ENCODE measurements around the gene SLX9.
"Not testable (repeated sequence)": the region's sequence is repeated elsewhere in the genome, so short reads cannot be mapped to it uniquely, and the experiment has no call there.

Gene SLX9

DNA sequence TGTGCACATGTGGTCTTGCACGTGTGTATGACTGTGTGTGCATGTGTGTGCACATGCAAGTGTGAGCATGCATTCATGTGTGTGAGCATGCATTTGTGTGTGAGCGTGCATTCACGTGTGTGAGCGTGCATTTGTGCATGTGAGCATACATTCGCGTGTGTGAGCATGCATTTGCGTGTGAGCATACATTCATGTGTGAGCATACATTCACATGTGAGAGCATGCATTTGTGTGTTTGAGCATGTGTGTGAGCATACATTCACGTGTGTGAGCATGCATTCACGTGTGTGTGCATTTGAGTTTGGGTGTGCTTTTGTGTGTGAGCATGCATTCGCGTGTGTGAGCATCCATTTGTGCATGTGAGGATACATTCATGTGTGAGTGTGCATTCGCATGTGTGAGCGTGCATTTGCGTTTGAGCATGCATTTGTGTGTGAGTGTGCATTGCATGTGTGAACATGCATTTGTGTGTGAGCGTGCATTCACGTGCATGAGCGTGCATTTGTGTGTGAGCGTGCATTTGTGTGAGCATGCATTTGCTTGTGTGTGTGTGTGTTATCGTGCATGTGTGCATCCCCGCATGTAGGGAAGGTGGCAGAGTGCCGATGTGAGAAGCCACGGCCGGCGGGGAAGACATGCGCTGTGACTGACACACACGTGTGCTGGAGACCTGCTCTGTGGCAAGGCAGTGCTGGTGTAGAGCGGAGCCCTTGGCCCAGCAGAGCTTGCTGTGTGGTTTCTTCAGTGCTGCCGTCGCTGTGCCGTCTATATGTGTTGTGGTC is 37.4 kb upstream of the SLX9 start:
- DNase-seq: no peak

DNA sequence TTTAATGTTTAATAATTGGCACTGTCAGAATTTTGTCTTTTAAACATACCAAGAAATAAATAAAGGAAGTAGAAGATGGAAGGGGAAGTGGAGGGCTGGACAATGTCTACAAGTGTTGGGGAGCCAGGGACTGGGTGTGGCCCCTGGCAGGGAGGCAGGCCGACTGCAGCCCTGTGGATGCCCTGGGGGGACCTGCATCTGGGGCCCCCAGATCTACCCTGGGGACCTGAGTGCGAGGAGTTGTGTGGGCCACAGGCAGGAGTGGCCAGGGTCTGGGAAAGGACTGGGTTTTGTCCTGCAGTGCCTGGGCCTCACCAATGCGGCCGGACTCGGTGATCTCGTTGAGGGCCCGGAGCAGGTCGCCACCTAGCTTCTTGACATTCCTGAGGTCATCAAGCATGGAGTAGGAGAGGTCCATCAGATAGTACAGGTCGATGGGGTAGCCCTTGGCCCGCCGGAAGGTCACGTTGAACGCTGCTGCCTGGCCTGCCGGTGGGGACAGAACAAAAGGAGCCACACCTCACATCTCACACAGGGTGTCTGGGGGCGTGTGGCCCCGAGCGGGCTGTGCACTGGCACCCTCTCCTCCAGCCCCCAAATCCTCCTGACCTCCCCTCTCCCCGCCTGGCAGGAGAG is 36.7 kb upstream of the SLX9 start:
- DNase-seq: no peak

DNA sequence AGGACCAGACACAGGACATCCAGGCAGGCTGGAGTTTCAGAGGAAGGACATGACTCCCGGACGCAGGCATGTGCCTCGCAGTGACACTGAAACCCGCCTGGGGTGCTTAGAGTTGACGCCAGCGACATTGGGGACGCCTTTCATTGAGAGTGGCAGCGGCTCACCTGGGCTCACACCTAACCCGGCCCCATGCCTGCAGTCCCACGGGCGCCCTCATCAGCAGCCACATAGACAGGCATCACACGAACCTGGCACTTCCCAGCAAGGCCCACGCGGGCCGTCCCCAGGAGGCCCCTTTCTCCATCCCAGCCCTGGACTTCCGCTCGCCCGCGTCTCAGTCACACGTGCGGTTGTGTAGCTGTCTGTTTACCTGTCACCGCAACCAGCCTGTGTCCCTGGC is 36.1 kb upstream of the SLX9 start:
- no peak for DNase-seq

DNA sequence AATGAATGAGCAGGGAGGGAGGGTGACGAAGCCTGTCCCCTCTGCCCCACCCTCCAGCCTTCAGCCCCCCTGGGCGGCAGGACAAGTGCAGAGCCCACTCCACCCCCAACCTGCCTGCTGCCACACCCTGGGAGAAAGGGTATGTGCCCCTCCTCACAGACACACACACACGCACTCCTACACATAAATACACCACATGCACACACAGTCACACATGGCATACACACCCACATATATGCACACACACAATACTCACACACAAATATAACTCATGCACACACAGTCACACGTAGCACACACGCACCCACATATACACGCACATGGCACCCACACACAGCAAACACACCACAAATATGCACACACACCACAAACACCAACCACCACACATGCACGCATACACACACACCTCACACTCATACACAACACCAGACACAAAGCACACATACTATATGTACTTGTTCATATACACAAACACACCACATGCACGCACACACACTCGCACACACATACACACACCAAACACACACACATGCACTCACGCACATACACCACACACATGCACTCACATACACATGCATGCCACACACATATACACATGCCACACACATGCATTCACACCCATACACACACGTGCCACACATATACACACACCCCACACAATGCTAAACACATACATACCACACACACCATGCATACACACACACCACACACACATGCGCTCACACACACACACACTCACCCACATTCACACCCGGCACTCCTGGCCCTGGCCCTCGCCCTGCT is 35.5 kb upstream of the SLX9 start:
- no peak for DNase-seq

- no peak for DNase-seq
Measured at GRCh38 chr21:44905016-44905727, 34.7 kb upstream of the SLX9 start.

DNA sequence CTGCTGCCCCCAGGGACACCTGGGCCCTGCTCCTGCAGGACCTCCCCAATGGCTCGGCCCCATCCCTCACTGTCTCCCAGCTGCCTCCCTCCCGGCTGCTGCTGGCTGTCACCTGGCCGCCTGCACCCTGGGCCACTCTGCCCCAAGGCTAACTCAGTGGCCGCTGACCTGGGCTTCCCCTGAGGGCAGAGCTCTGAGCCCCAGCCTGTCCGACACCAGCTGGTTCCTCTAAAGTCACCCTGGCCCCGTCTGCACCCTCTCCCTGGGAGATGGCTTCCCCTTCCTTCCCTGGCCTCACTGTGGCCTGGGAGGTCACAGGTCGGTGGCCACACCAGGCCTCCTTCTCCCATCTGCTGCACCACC is 34.1 kb upstream of the SLX9 start:
- no peak for DNase-seq

- DNase-seq: no peak
Measured at GRCh38 chr21:44907225-44907965, 32.4 kb upstream of the SLX9 start.

DNA sequence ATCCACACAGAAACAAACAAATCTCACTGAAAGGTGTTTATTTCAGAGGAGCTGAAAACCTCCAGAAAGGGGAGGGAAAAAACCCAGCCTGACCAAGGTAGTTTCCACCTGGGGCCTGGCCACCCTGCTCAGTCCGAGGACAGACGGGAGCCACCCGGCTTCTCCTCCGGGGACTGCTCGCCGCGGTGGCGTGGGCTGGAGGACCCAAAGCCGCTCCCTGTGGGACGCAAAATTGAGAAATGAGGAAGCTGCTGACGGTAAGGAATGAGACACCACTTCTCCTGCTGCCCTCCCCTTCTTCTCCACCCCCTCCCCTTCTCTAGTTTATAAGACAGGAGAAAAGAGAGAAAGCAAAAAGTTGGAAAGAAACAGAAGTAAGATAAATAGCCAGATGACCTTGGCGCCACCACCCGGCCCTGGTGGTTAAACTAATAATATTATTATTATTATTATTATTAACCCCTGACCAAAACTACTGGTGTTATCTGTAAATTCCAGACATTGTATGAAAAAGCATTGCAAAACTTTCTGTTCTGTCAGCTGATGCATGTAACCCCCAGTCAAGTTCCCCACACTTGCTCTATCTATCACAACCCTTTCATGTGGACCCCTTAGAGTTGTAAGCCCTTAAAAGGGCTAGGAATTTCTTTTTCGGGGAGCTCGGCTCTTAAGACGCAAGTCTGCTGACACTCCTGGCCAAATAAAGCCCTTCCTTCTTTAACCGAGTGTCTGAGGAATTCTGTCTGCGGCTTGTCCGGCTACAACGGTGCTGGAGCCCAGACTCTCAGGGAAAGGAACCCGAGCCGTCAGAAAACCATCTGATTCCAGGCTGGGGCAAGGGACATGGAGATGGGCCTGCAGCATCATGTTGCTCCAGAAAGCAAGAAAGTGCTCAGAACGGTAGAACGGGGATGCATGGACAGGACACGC is 31.6 kb upstream of the SLX9 start:
- DNase-seq: no peak

DNA sequence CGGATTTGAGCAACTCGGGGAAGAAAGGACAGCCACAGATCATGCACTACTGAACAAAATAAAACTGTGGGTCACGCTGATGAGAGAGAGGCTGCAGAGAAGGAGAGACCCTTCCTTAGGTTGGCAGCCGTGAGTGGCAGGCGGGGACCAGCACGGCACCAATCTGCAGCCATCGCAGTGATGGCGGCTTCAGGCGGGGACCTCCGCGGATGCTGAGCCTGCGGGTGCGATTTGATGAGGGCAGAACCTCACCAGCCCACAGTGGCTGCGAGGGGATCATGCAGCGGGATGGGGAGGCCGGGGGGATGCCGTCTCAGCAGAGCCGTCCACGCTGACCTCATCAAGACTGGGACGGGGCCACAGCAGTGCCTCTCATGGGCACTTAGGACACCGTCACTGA is 30.9 kb upstream of the SLX9 start:
- no peak for DNase-seq

DNA sequence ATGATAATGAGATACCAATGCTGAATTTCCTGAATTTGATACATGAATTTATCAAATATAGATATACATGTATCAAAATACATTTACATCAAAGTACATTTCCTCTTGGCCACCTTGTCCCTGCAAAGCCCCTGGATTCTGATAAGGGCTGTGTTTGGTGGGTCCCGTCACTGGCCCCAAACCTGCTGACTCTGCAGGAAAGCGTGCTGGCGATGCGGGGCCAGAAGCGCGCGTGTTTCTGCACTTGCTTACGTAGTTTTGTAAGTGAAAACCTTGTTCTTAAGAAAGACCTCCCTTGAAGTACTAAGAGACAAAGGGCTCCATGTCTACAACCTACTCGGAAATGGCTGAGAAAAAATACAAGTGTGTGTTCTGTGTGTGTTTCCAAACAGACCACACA is 30.1 kb upstream of the SLX9 start:
- DNase-seq: no peak

DNA sequence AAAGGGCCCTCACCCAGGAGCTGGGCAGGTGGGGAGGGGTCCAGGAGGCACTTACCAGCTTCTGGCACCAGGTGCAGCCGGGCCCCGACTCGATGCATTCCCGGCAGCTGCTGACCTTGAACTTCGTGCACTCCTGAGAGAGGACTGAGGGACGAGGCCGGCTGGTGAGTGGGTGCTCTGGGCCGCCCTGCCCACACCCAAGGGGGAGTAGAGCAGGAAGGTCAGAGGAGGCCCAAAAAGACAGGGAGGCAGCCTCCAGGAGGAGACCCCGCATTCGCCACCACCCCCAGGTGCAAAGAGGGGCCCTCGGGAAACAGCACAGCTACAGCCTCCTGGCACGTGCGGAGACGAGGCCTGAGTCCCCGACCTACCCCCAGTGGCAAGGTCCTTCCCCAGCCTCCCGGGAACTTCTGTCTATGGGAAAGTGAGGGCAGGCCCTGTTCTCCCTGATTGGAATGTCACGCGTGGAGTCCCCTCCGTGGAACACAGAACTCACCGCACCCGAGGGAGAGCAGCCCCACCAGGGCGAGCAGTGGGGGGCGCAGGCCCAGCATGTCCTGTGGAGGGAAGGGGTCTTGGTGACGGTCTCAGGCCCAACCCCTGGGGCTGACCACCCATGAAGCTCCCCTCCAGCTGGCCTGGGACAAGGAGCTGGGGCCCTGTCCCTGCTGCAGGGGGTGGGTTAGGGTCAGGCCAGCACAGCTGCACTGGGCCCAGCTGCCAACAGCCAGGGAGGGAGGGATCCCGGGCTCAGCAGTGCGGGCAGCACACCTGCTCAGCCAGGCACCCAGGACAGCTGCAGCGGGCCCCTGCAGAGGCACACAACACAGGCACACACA is 29.4 kb upstream of the SLX9 start:
- DNase-seq: no peak

- DNase-seq: no peak
Measured at GRCh38 chr21:44911068-44911383, 28.8 kb upstream of the SLX9 start.

- peak; percentile 59 for DNase-seq
Measured at GRCh38 chr21:44911384-44912157, 28.3 kb upstream of the SLX9 start.

GRCh38 chr21:44912158-44912473 is 27.7 kb upstream of the SLX9 start:
- no peak for DNase-seq

- not testable (repeated sequence) for DNase-seq
Measured at GRCh38 chr21:44912506-44913412, 27.1 kb upstream of the SLX9 start.

GRCh38 chr21:44913425-44914175 is 26.2 kb upstream of the SLX9 start:
- DNase-seq: no peak

GRCh38 chr21:44914176-44914874 is 25.5 kb upstream of the SLX9 start:
- DNase-seq: peak; percentile 65

DNA sequence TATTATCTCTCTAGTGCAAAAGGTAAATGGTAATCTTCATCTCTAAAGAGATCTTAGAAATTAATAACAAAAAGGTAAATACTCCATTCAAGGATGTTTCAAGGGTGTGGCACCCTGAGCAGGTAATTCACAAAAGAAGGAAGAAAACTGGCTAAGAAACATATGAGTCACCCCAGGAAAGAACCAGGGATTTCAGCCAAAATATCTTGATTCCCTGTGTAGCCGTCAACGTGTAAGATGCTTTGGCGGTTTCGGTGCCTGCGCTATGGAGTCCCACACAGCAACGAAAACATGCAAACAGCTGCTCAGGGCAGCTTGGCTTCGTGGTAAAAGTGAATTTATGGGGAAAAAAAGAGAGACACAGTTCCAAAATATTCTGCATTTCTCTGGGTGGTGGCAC is 22.9 kb upstream of the SLX9 start:
- DNase-seq: no peak
